Measurements from ENCODE around the gene ZC3HAV1.

GRCh38 chr7:139127648-139128047, 18.1 kb upstream of the ZC3HAV1 start:
- TF ChIP-seq CTCF (conservative IDR thresholded peaks at IDR 0.05) (no peak; the same call in 1 of the 2 replicates), ZFX (IDR thresholded peaks at IDR 0.05) (no peak)
